HG02870 (cell line): ENCODE results near the gene SLC38A8.

Source experiments
- ATAC-seq: cut with Tn5 transposase; IDR thresholded peaks from one replicate; pipeline ENCODE4 v1.9.1; 2021; ENCODE audit warnings: mild to moderate bottlenecking, moderate library complexity; ENCODE audit not compliant: unreplicated experiment

SLC38A8 gene

GRCh38 chr16:84068783-84069462 is 26.3 kb upstream of the SLC38A8 start:
- no peak for ATAC-seq

DNA sequence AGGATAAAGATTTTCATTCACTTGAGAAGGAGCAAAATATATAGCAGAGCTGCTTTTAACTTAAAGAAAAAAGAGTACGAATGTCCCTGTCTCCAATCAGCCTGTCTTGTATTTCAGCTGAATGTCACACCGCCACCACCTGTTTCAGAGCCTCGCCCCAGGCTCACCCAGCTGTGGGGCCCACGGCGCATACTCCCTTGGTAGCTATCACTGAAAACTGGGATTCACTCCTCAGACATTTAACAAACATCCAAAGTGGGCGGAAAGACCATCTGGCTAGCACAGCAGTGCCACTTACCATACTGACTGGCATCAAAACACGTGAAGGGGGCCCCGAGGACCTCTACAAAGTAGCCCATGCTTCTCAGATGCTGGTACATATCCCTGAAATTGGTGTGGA is 25.4 kb upstream of the SLC38A8 start:
- ATAC-seq: no peak

DNA sequence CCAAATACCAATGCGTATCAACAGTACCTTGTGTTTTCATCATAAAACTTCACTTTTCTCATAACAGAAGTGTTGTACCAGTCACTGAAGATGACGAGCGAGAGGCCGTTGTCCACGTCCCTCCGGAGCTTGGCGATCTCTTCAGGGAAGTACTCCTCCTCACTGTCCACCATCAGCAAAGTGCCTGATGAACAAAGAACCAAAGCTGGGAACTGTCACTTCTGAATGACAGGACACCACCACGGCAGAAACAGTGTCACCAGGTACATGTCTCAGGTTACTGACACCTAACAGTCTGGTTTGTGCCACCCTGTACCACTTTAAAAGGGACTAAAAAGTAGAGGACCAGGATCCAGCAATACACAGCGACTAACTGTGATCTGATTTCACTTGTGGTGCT is 25.0 kb upstream of the SLC38A8 start:
- no peak for ATAC-seq

DNA sequence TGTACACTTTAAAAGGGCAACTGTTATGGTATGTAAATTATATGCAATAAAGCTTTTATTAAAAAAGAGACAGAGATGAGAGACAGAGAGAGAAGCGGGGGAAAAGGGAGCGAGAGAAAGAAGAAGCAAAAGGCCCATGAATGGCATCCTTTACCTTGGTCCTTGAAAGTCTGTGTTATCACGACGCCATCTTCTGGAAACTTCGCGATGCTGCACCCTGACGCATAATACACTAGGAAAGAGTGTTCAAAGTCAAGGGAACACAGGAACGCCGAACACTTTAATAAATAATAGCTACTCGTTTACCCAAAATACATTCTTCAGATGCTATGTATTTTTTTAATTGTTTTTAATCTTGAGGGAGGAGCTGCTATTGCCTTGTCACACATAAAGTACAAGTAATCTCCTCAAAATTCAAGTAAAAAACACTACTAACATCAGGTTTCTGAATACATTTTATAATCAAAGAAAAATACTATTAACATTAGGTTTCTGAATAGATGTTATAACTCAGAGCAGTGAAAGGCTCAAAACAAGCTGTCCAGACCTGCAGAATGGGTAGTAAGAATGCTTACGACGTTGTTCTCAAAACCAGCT is 23.0 kb upstream of the SLC38A8 start:
- no peak for ATAC-seq

DNA sequence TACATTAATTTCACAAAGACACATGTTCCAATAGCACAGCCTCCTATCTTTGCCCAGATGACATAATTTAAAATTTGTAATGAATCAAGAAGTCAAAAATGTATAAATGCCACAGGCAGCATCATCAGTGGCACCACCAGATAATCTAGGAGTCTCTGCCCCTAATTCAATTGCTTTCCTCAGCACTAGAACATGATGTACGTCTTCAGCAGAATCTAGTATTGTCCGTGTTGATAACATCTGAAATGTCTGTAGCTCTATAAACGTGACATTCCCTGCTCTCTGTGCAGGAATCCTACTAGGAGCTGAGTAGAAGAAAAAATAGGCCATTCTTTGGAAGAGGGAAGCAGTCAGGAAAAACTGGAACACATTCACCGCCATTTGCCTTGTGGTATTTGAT is 21.4 kb upstream of the SLC38A8 start:
- ATAC-seq: no peak

DNA sequence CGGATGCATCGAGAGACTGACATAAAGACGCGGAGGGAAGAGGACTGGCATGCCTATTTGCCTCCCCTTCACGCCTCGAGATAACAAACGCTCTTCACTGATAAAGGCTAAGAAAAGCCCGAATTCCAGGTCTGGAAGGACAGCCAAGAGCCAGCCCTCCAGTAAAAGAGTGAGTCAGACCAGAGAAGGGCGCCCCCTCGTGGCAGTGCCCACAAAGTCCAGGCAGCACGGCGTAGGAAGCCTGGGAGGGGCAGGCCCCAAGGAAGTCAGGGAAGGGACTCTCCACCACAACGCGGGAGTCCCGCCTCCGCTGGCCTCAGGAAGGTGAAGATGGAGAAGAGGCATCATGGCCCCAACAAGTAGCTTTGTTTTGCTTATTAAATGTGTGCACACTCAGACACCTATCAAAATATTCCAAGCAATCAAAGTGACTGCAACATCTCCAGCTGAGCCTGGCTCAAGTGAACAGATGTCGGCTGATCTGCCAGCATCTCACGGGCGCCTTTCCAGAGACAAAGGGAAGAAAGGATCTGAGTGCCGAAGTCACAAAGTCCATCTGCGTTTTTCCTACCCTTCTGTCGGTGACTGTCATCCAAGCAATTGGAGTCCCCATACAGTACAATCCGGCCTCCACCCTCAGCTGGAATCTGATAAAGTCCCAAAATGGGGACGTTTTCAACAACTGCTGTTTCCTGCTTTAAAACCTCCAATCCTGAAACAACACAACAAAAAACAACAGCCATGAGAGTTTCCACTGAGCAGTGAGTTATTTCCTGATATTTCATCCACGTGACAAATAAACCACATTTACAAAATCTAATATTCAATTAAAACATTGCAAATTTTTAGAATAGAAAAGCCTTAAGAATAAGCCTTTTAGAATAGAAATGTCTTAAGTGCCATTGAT is 20.4 kb upstream of the SLC38A8 start:
- no peak for ATAC-seq

DNA sequence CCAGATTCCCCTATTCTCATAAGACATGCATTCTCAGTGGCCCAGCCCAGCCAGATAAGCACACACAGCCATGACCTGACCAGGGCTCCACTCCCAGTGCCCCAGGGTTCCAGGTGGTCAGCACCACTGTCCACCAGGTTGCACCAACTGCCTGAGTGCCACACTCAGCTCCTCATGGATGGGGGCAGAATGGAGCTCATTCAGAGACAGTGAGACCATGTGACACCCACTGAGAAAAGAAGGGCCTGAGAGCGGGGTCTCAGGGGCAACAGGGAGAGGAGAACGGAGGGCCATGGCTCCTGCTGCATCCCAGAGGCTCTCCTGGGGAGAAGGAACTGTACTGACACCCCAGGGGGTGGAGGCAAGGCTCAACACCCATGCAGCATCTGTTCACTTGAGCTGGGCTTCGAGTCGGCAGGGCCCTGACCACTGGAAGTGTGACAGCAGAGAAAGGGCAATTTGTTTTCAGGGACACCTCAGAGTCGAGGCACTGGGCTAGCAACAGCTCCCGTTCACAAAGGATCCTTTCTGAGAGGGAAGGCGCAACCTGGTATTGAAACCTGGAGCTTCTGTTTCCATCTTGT is 18.7 kb upstream of the SLC38A8 start:
- no peak for ATAC-seq

DNA sequence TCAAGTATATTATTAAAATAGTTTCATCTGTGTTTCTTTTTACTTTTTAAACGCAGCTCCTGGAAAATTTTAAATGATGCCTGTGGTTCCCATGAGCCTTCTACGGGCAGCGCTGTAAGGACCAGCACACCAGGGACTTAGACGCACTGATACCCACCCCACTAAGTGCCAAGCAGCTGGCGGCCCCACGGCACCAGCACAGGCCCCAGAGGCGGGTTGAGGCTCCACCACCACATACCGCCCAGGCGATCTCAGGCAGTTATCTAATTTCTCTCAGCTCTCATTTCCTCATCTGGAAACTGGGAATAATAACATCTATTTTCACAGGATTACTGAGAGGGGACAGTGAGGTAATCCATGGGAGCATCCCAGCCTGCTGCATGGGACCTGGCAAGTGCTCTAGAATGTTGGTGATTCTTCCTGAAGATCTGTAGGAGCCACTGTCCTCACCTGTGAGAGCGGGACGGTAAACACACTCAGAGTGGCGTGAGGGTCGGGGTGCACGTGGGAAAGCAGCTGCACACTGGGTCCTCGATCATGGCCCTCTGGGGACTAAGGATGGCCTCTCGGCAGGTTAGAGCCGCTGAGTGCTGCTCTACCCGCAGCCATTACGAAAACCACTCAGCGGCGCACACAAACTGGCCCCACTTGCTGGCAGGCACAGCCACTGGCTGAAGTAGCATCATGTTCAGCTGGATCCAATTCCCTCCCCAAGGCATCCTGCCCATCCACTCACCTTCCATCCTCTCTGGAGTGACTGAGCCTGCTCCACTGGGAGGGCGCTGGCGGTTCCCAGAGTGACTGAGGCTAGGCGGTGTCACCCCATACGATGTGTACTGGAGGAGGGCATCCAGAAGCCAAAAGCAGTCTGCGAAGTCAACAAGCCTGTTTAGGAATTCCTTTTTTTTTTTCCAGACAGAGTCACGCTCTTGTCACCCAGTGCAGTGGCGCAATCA is 17.6 kb upstream of the SLC38A8 start:
- ATAC-seq: no peak

DNA sequence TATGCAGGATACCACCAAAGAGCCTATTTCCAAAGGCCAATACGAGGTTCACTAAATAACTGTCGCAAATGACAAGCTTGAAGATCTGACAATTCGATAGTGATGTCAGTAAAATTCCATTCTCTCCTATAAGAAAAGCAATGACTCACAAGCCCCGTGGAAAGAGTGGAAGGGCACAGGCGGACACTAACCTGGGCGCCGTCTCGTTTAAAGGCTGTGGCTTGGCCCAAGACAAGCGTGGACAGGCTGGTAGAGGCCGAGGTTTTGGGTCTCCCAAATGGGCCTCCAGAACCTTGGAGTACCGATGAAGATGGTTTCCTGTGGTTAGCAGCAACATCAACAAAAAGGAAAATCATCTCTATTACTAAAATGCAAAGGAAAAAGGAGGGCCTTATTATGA is 16.5 kb upstream of the SLC38A8 start:
- no peak for ATAC-seq

DNA sequence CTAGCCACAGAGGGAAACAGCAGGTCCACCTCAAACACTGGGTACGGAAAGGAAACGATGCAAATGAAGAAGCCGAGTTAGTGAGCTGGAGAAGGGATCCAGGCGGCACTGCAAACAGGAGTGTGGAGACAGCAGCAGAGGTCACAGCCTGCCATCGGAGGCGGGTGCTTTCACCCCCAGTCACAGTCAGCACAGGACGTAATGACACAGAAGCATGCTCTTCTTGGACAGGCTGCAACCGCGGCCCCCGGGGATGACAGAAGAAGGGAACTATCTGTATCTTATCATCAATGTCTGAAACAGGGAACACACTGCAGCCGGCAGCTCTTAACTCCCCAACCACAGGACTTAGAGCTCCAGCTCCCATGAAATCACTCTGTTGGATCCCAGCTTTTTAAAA is 16.1 kb upstream of the SLC38A8 start:
- ATAC-seq: no peak

GRCh38 chr16:84058211-84058610 is 15.6 kb upstream of the SLC38A8 start:
- ATAC-seq: no peak

GRCh38 chr16:84056933-84057332 is 14.3 kb upstream of the SLC38A8 start:
- ATAC-seq: no peak

DNA sequence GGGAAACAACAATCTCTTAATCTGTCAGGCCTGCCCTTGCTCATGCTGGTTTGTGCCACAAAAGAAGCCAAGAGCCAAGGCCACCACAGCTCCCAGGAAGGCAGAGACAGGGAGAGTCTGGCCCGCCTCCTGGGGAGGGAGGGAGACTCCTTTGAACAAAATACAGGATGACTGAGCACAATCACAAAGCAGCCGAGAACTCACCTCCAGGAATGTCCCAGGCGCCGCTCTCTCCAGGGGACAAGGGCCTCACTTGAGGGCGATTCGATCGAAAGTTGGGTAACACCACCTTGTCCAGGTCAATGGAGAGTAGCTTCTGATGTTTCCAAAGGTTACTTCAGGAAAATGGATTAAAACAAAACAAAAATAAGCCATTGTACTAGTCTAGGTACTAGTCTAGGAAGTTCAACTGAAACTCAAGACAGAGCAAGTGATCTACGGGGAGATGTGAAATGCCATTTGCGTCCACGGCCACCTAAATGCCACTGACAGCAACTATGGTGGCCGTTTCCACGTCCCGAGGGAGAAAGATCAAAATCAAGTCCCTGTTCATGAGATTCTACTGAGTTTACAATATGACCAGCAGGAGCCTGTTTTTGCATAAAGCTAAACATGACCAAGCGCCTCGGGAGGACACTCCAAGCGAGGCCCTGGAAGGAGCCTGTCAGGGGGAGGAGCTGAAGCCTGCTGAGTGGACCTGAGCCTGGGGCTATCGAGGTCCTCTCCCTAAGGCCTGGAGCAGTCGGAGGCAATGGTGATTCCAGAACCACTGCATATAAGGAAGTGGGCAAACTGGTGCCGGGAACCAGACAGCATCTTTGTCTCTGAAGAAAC is 13.4 kb upstream of the SLC38A8 start:
- ATAC-seq: no peak

GRCh38 chr16:84055366-84055765 is 12.8 kb upstream of the SLC38A8 start:
- ATAC-seq: no peak

DNA sequence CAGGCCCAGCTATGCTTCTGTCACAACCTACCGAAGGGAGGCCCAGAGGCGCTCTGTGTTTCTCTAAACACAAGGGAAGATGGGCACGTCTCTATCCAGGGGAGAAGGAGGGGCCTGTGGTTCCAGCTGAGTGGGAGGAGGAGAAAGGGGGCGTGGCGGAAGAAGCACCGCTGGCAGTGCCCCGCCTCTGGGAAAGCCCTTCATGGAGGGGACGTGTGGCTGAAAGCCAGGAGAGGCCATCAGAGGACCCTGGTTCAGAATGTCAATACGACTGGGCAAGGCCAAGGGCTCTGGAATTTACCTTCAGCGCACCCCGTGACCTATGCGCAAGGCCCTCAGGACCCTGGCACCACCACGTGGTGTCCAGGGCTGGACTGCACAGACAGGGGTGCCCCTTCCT is 12.3 kb upstream of the SLC38A8 start:
- ATAC-seq: no peak

DNA sequence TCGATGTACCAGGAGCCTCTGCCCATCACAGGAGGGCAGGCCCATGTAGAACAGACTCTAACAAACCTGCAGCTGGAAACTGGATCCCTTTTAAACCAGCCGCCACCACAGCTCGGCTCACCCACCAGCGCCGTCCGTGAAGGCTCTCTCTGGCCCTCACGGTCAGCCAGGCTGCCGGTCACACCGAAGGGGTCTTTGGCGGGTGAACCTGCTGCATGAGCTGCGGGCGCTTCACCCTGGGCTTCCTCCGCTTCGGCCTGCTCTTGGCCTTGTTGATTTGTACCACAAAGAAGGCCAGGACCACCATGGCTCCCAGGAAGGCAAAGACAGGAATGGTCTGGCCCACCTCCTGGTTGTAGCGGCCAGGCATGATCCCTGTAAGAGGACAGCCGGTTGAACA is 11.7 kb upstream of the SLC38A8 start:
- ATAC-seq: no peak

GRCh38 chr16:84053237-84053636 is 10.6 kb upstream of the SLC38A8 start:
- ATAC-seq: no peak

GRCh38 chr16:84052071-84052622 is 9.6 kb upstream of the SLC38A8 start:
- no peak for ATAC-seq

DNA sequence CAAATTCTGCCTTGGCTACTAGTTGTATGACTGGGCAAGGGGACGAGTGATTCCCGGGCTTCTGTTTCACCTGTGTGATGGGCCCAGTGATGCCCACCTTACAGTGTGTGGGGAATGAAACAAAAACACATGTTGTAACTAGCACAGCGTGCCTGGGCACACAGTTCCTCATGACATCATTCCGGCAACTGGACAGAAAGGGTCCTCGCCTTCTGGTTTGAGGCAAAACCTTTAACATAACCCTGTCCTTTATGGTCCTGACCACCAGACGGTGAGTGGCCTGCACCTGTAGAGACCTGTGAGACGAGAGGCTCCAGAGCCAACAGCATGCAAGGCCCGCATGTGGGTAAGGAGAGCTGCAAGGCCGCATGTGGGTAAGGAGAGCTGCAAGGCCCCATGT is 7.7 kb upstream of the SLC38A8 start:
- no peak for ATAC-seq
